AG04450 (cell line): ENCODE data around the gene BUB1B. TPM values are rescaled to one million over a fixed set of nuclear protein-coding genes. Genes with fewer than 3 reads are reported as not detected.

ENCODE experiments used
- CTCF ChIA-PET: fragments of 300-600, 350-600 bp; formaldehyde crosslinking; extraction: SDS; loops from one replicate; lab custom pipeline; 2022; ENCODE audit warnings: antibody characterized with exemption, inconsistent platforms; lab: Charles Lee
- POLR2A ChIA-PET: fragments of 350-600 bp; formaldehyde crosslinking; extraction: SDS; loops from one replicate; lab custom pipeline; 2021; ENCODE audit warnings: antibody characterized with exemption, inconsistent platforms; lab: Yijun Ruan, JAX
- DNase-seq: peaks from one replicate; pipeline ENCODE4 v3.0.0-alpha.2; 2011; ENCODE audit warnings: low read depth, low spot score
- H3K27ac ChIP-seq: one replicate; pipeline ENCODE4 v1.5.1; 2012; ENCODE audit warnings: low read depth, low read length, control low read depth
- H3K27me3 ChIP-seq: one replicate; pipeline ENCODE4 v1.6.0; 2012; ENCODE audit warnings: low read length; ENCODE audit not compliant: control insufficient read depth, insufficient read depth
- H3K4me3 ChIP-seq: 2 replicates; pipeline ENCODE4 v1.5.1; 2011; ENCODE audit warnings: mild to moderate bottlenecking, low read depth, low read length, control low read depth
- H3K9me3 ChIP-seq: 2 replicates; pipeline ENCODE4 v1.5.1; 2012; ENCODE audit warnings: low read length; ENCODE audit not compliant: control insufficient read depth, insufficient read depth
- CTCF ChIP-seq: IDR thresholded peaks from 2 replicates; pipeline ENCODE4 v1.5.1; 2011; ENCODE audit warnings: low read depth, low read length, control low read depth, inconsistent platforms
- polyA plus RNA-seq: library from polyadenylated mRNA; depleted of rRNA; stranded (reverse); fragments of >200 nt; gene quantifications from 2 replicates; pipeline ENCODE4 v1.2.3, GENCODE V29; 2011

The BUB1B gene
- polyA plus RNA-seq, 1 experiment = 9.0 TPM

- ChIA-PET CTCF (interaction anchor here (0.9 to 3.4 kb wide), 3 partner anchors 28 to 33 kb away, joined by 3 to 14 read pairs (median 3); no protein-coding TSS in a partner anchor), POLR2A (interaction anchor here (0.5 kb wide), 1 partner anchor 146 kb away, joined by 8 read pairs; no protein-coding TSS in a partner anchor)
- no peak for TF ChIP-seq CTCF
Observed at GRCh38 chr15:40245666-40246450, 85.0 kb downstream of the BUB1B start.

GRCh38 chr15:40246496-40247280 lies 85.8 kb downstream of the BUB1B start:
- Histone ChIP-seq H3K27me3 (peaks cover 39% of the 10 kb centered on the region), H3K27ac (no peak overlapping the region), H3K9me3 (no peaks in the 10 kb centered on the region), H3K4me3 (no peak overlapping the region)
- DNase-seq = no peak
- CTCF ChIA-PET = interaction anchor here (1.1 to 3.4 kb wide), 3 partner anchors 28 to 32 kb away, joined by 3 to 14 read pairs (median 6); no protein-coding TSS in a partner anchor
- POLR2A ChIA-PET = no interaction called here
- TF ChIP-seq CTCF = no peak

More at GRCh38 chr15:40245666-40246450, 85.0 kb downstream of the BUB1B start:
- Histone ChIP-seq H3K27ac (no peak overlapping the region), H3K9me3 (no peaks in the 10 kb centered on the region), H3K4me3 (no peak overlapping the region), H3K27me3 (peaks cover 31% of the 10 kb centered on the region)
- no peak for DNase-seq

- no peak overlapping the region for H3K4me3 ChIP-seq
- POLR2A ChIA-PET = no interaction called here
- H3K27ac ChIP-seq = no peak overlapping the region
- CTCF ChIA-PET = interaction anchor here (1.1 to 1.3 kb wide), 2 partner anchors 27 to 32 kb away, joined by 3 to 6 read pairs; no protein-coding TSS in a partner anchor
- DNase-seq = no peak
- TF ChIP-seq CTCF = no peak
- no peaks in the 10 kb centered on the region for H3K9me3 ChIP-seq
- H3K27me3 ChIP-seq = peaks cover 47% of the 10 kb centered on the region
Observed at GRCh38 chr15:40247406-40247971, 86.6 kb downstream of the BUB1B start.

- Histone ChIP-seq H3K27ac (no peak overlapping the region), H3K9me3 (no peaks in the 10 kb centered on the region), H3K4me3 (no peak overlapping the region), H3K27me3 (peaks cover 53% of the 10 kb centered on the region)
- ChIA-PET CTCF (interaction anchor here (1.3 to 3.1 kb wide), 4 partner anchors 26 to 31 kb away, joined by 3 to 16 read pairs (median 6); no protein-coding TSS in a partner anchor), POLR2A (no interaction called here)
- TF ChIP-seq CTCF = no peak
- DNase-seq = no peak
Observed at GRCh38 chr15:40248006-40248783, 87.3 kb downstream of the BUB1B start.
